ENCODE results near the gene HLCS.

GRCh38 chr21:36765229-36765628 lies 201.2 kb downstream of the HLCS start:
- no peak for TF ChIP-seq POLR2AphosphoS5 (IDR thresholded peaks at IDR 0.05)
- TF ChIP-seq, protein P1, sequence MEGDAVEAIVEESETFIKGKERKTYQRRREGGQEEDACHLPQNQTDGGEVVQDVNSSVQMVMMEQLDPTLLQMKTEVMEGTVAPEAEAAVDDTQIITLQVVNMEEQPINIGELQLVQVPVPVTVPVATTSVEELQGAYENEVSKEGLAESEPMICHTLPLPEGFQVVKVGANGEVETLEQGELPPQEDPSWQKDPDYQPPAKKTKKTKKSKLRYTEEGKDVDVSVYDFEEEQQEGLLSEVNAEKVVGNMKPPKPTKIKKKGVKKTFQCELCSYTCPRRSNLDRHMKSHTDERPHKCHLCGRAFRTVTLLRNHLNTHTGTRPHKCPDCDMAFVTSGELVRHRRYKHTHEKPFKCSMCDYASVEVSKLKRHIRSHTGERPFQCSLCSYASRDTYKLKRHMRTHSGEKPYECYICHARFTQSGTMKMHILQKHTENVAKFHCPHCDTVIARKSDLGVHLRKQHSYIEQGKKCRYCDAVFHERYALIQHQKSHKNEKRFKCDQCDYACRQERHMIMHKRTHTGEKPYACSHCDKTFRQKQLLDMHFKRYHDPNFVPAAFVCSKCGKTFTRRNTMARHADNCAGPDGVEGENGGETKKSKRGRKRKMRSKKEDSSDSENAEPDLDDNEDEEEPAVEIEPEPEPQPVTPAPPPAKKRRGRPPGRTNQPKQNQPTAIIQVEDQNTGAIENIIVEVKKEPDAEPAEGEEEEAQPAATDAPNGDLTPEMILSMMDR (IDR thresholded peaks at IDR 0.05), result no peak
- no peak for TF ChIP-seq POLR2A (IDR thresholded peaks at IDR 0.05)

Data from prostate gland (tissue), 2 donors.